Measurements from ENCODE around the gene PARVB. TPM values are rescaled to one million over a fixed set of nuclear protein-coding genes. Genes with fewer than 3 reads are reported as not detected.

Gene PARVB
- total RNA-seq, 1 donor from 2014 or later = 52.7 TPM

Other genes starting within 250 kb of the PARVB start
- gene EFCAB6, start 212.0 kb upstream of the PARVB start, total RNA-seq = 0.20 TPM in 1 of 2 replicates, not detected in the other
- gene SULT4A1, start 161.8 kb upstream of the PARVB start, total RNA-seq = 0.25 TPM in 1 of 2 replicates, not detected in the other
- gene PNPLA5, start 132.3 kb upstream of the PARVB start, total RNA-seq = not detected in 2 replicates
- gene PNPLA3, start 100.5 kb upstream of the PARVB start, total RNA-seq = 0.25 and 0.36 TPM in 2 replicates
- 54.4 and 56.3 TPM in 2 replicates for gene SAMM50, start 68.9 kb upstream of the PARVB start, total RNA-seq
- gene PARVG, start 156.6 kb downstream of the PARVB start, total RNA-seq = 164 and 168 TPM in 2 replicates